Stomach (tissue), 9 donors: ENCODE measurements around the gene CCNF. TPM values are rescaled to one million over a fixed set of nuclear protein-coding genes. Genes with fewer than 3 reads are reported as not detected.
"Not testable (repeated sequence)": the region's sequence is repeated elsewhere in the genome, so short reads cannot be mapped to it uniquely, and the experiment has no call there.

Experiments
- DNase-seq, 2 donors: peaks; one replicate each; pipeline versions ENCODE4 v3.0.0 to v3.0.0-alpha.2; 2013 to 2019
- H3K27ac ChIP-seq, 5 donors: fragments of 200-600 bp in 4 of 5; sonication (generic) in 4 of 5; one replicate each; pipeline ENCODE4 v1.5.1; 2013 to 2019; ENCODE audit warnings: mild to moderate bottlenecking in 1 of 5, moderate library complexity in 1 of 5
- H3K27me3 ChIP-seq, 3 donors: fragments of 200-600 bp; sonication (generic); one replicate each; pipeline ENCODE4 v1.5.1; 2017 to 2019; ENCODE audit warnings: mixed run types in 1 of 3
- H3K36me3 ChIP-seq, 4 donors: fragments of 200-600 bp; sonication (generic); 1 replicate in 3 of 4; 2 replicates in 1 of 4; pipeline ENCODE4 v1.5.1; 2016 to 2019
- H3K4me1 ChIP-seq, 4 donors: fragments of 200-600 bp; sonication (generic); one replicate each; pipeline ENCODE4 v1.5.1; 2016 to 2019
- H3K4me3 ChIP-seq, 4 donors: fragments of 200-600 bp; sonication (generic) in 3 of 4; one replicate each; pipeline ENCODE4 v1.5.1; 2016 to 2019; ENCODE audit warnings: mild to moderate bottlenecking in 1 of 4
- H3K9me3 ChIP-seq, 4 donors: fragments of 200-600 bp; sonication (generic); one replicate each; pipeline ENCODE4 v1.5.1; 2016 to 2019
- EP300 ChIP-seq: sonication (generic); formaldehyde crosslinking; IDR thresholded peaks from one replicate; pipeline ENCODE4 v1.6.1; 2017; ENCODE audit warnings: antibody characterized with exemption
- POLR2A ChIP-seq, 4 donors: fragments of 450-650 bp; IDR thresholded peaks; one replicate each; pipeline ENCODE4 v1.6.1; 2016; ENCODE audit warnings: antibody characterized with exemption in 4 of 4, control low read depth in 2 of 4, mild to moderate bottlenecking in 1 of 4, moderate library complexity in 1 of 4
- POLR2AphosphoS5 ChIP-seq, 3 donors: sonication (generic); formaldehyde crosslinking; IDR thresholded peaks; one replicate each; pipeline ENCODE4 v1.6.1; 2016; ENCODE audit warnings: antibody characterized with exemption in 3 of 3
- whole genome bisulfite sequencing, 5 donors: extraction: QIAGEN DNeasy Blood & Tissue Kit in 3 of 5; methylation state at CpG; one replicate each; pipeline versions ENCODE4 v1.1.5 to v1.1.7; 2013 to 2018; 5-methylcytosine and 5-hydroxymethylcytosine counted together
- intact Hi-C: fragments of 100-400 bp; cut with DNase I; formaldehyde crosslinking; loops from one replicate; pipeline ENCODE4 v1.15.1; 2023; ENCODE audit warnings: low total_unique reads
- polyA plus RNA-seq, 3 donors: library from polyadenylated mRNA; stranded (reverse); fragments of 200-250 nt; gene quantifications; one replicate each; pipeline ENCODE4 v1.2.3, GENCODE V29; 2013
- total RNA-seq, 5 donors: library from RNA; depleted of rRNA; stranded (reverse); fragments of >200 nt; gene quantifications; one replicate each; pipeline versions ENCODE4 v1.1.0 to v1.2.3, GENCODE V29; 2014 to 2016
- TF ChIP-seq, protein P1 (sequence below), 7 experiments: fragments of 450-650 bp in 4 of 7; fragments of 200-600 bp in 3 of 7; sonication (generic) in 3 of 7; IDR thresholded peaks; one replicate each; pipeline ENCODE4 v1.5.1; 2016 to 2019; ENCODE audit warnings: antibody characterized with exemption in 7 of 7, control low read depth in 2 of 7, mild to moderate bottlenecking in 1 of 7
- donor health status: healthy with polysubstance abuse.
- donor health status: Bipolar disorder and iron deficiency.
- donor health status: healthy.

The CCNF gene
- total and polyA plus RNA-seq, 8 donors = 0.46 to 7.8 (median 2.9) TPM

DNA sequence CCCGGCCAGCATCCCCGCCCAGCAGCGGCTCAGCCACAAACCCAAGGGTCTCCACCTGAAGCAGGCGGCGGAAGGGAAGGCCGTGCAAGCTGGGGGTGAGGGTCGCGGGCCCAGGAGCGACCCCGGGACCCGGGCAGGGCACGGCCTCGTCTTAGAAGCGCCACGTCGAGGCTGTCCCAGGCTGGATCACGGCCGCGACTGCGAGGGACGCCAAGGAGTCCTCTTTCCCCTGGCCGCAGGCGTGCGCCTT, 538 bp upstream of the CCNF start:
- Histone ChIP-seq H3K27ac (peak overlapping the region; percentile 67 to 85 (median 72)), H3K27me3 (no peaks in the 10 kb centered on the region), H3K4me1 (peaks cover 12 to 29% (median 19%) of the 10 kb centered on the region in 4 donors), H3K36me3 (peaks cover 4 to 16% (median 12%) of the 10 kb centered on the region in 4 donors), H3K4me3 (peak overlapping the region; percentile 65 to 97 (median 89)), H3K9me3 (no peaks in the 10 kb centered on the region)
- intact Hi-C loops = no loop called here
- DNase-seq = no peak
- 0 to 1% (median 1%) methylated on average over 4 to 24 of the region's 24 CpGs for WGBS, 5 donors
- TF ChIP-seq, protein P1, sequence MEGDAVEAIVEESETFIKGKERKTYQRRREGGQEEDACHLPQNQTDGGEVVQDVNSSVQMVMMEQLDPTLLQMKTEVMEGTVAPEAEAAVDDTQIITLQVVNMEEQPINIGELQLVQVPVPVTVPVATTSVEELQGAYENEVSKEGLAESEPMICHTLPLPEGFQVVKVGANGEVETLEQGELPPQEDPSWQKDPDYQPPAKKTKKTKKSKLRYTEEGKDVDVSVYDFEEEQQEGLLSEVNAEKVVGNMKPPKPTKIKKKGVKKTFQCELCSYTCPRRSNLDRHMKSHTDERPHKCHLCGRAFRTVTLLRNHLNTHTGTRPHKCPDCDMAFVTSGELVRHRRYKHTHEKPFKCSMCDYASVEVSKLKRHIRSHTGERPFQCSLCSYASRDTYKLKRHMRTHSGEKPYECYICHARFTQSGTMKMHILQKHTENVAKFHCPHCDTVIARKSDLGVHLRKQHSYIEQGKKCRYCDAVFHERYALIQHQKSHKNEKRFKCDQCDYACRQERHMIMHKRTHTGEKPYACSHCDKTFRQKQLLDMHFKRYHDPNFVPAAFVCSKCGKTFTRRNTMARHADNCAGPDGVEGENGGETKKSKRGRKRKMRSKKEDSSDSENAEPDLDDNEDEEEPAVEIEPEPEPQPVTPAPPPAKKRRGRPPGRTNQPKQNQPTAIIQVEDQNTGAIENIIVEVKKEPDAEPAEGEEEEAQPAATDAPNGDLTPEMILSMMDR (IDR thresholded peaks at IDR 0.05) = peak in 1 of 7 experiments; percentile 4
- TF ChIP-seq POLR2AphosphoS5 (IDR thresholded peaks at IDR 0.05) = no peak
- TF ChIP-seq POLR2A (IDR thresholded peaks at IDR 0.05) = no peak
- TF ChIP-seq EP300 = no peak

DNA sequence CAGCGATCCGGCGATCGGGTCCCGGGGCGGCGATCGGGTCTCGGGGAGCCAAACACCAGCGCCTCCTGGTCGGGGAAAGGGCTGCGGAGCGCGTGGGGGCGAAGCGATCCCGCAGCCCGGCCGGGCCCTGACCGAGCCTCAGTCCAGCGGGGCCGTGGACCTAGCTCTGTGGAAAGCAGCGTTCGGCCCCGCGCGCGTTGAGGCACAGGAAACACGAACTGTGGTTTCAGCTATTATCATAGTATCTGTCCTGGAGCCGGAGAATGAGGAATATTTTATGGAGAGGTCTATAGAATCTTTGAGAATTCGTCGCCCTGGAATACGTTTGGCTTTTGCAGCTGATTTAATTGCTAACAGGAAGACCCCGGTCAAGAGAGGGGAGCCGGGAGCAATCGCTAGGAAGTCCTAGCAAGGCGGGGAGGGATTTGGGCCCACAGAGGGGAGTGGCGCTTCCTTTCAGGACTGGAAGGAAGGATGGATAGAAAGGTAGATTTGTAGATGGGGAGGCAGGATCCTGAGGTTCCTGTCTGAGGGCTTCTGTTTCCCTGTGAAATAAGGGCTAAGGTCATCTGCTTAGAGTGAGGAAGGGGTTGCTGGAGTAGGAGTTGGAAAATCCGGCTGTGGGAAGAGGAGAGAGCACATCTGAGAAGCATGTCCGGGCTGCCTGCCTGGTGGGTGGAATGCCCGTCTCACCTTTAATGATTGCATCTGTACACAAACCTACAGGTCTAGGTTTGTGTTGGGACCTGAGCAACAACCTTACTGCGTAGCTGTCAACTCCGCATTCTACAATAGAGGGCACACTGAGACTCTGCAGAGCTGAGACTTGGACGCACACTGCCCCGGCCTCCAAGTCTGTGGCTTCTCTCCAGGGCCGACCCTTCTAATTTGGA, 770 bp downstream of the CCNF start:
- WGBS, 5 donors = 2 to 7% (median 3%) methylated on average over 26 to 46 of the region's 46 CpGs
- no peak for TF ChIP-seq POLR2A (IDR thresholded peaks at IDR 0.05)
- TF ChIP-seq, protein P1 (IDR thresholded peaks at IDR 0.05) = no peak
- no peak for TF ChIP-seq POLR2AphosphoS5 (IDR thresholded peaks at IDR 0.05)
- no peak for TF ChIP-seq EP300
- Histone ChIP-seq H3K27me3 (no peaks in the 10 kb centered on the region), H3K9me3 (no peaks in the 10 kb centered on the region), H3K4me1 (peaks cover 12 to 29% (median 19%) of the 10 kb centered on the region in 4 donors), H3K4me3 (peak overlapping the region; percentile 65 to 97 (median 89)), H3K27ac (peak overlapping the region; percentile 9 to 85 (median 80)), H3K36me3 (peaks cover 4 to 16% (median 13%) of the 10 kb centered on the region in 4 donors)
- intact Hi-C loops = no loop called here
- DNase-seq = peak in 1 of 2 donors; percentile 76

DNA sequence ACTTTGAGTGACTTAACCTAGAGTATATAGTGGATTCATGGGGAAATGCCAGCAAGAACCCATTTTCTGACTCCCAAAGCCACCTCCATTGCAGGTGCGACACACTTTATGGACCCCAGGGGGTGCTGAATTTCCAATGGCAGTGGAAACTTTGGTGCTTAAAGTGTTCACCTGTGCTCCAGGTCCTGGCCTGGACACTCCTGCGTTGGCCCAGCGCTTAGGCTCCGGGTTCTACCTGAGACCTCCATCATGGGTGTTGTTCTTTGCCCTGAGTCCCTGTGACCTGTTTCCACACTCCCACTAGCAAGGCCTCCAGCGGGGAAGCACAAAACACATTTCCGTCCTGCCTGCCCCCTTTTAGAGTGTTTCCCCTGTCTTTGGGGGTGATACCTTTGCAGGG, 3.0 kb downstream of the CCNF start:
- no peak for DNase-seq
- Histone ChIP-seq H3K36me3 (peaks cover 4 to 33% (median 29%) of the 10 kb centered on the region in 4 donors), H3K4me1 (peaks cover 12 to 29% (median 19%) of the 10 kb centered on the region in 4 donors), H3K4me3 (no peak overlapping the region), H3K9me3 (no peaks in the 10 kb centered on the region), H3K27me3 (no peaks in the 10 kb centered on the region), H3K27ac (no peak overlapping the region)
- 91 to 97% (median 95%) methylated on average over 5 to 6 of the region's 6 CpGs for WGBS, 5 donors
- no peak for TF ChIP-seq POLR2A (IDR thresholded peaks at IDR 0.05)
- no peak for TF ChIP-seq EP300
- intact Hi-C loops = no loop called here

DNA sequence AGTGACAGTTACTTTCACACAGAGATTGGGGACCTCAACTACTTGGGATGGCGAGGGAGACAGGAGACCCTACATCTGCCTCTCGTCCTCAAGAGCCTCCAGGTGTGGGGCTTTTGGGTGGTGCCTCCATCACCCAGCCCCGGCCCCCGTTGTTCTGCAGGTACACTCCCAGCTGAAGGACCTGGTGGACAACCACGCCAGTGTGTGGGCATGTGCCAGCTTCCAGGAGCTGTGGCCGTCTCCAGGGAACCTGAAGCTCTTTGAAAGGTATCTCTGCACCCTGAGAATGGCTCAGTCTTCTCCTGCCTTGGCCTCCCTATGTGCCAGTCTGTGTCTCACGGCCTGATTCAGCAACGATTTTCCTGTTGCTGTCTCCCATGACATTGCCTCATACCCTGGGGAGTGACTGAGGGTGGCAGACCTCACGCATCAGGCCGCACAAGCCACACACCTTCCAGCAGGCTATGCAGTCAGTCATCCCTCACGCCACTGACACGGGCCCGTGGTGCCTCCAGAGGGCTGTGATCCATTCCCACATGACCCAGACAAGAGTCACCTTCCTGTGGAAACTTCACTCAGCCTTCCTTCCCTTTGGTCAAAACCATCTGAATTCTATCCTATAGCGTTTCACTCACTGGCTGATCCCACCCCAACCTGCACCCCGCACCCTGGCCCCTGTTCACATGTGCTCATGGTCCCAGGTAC, 3.7 kb downstream of the CCNF start:
- no peak for DNase-seq
- peaks cover 12 to 27% (median 19%) of the 10 kb centered on the region in 4 donors for H3K4me1 ChIP-seq
- H3K4me3 ChIP-seq = no peak overlapping the region
- H3K9me3 ChIP-seq = no peaks in the 10 kb centered on the region
- peaks cover 4 to 39% (median 32%) of the 10 kb centered on the region in 4 donors for H3K36me3 ChIP-seq
- intact Hi-C loops = no loop called here
- H3K27me3 ChIP-seq = no peaks in the 10 kb centered on the region
- WGBS, 5 donors = 95 to 97% (median 96%) methylated on average over 13 to 15 of the region's 15 CpGs
- TF ChIP-seq EP300 (no peak), POLR2A (IDR thresholded peaks at IDR 0.05) (no peak), POLR2AphosphoS5 (IDR thresholded peaks at IDR 0.05) (no peak)
- TF ChIP-seq, protein P1 (IDR thresholded peaks at IDR 0.05) = no peak
- H3K27ac ChIP-seq = no peak overlapping the region

DNA sequence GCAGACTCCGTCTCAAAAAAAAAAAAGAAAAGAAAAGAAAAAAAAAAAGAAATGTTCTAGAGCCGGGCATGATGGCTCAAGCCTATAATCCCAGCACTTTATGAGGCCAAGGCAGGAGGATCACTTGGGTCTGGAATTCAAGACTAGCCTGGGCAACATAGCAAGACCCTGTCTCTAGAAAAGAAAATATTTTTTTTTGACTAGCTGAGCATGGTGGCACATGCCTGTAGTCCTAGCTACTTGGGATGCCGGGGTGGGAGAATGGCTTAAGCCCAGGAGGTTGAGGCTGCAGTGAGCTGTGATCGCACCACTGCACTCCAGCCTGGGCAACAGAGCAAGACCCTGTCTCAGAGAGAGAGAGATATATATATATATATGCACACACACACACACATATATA, 6.0 kb downstream of the CCNF start:
- DNase-seq, H3K4me3 ChIP-seq, H3K27ac ChIP-seq, H3K27me3 ChIP-seq, intact Hi-C loops, H3K9me3 ChIP-seq: not testable (repeated sequence)
- Histone ChIP-seq H3K36me3 (peaks cover 4 to 60% (median 43%) of the 10 kb centered on the region in 4 donors), H3K4me1 (peaks cover 5 to 11% (median 5%) of the 10 kb centered on the region in 4 donors)
- WGBS, 5 donors = 94 to 100% (median 97%) methylated on average over 3 to 4 of the region's 4 CpGs
